ENCODE data around the gene SLC23A2.

Gene SLC23A2

GRCh38 chr20:5002077-5002413 is 735 bp upstream of the SLC23A2 start (continued):
- TF ChIP-seq PRDM10 (tag by site-specific recombination; IDR thresholded peaks at IDR 0.05) = peak; percentile 74
- TF ChIP-seq ZNF280D (tag by site-specific recombination; IDR thresholded peaks at IDR 0.05) = no peak
- no peak for TF ChIP-seq ZNF571 (tag by site-specific recombination; IDR thresholded peaks at IDR 0.05)
- TF ChIP-seq ZSCAN5A (tag by site-specific recombination; IDR thresholded peaks at IDR 0.05) = no peak
- 0 out of 2 replicates have a peak, but pooled peaks have one; percentile 7 for TF ChIP-seq ZNF394 (tag by site-specific recombination; IDR thresholded peaks at IDR 0.05; ENCODE audit: borderline replicate concordance)
- TF ChIP-seq ZBTB20 (tag by site-specific recombination; IDR thresholded peaks at IDR 0.05) = peak; percentile 82
- TF ChIP-seq ZNF585B (tag by site-specific recombination; IDR thresholded peaks at IDR 0.05) = no peak

GRCh38 chr20:5000263-5001173 is 792 bp downstream of the SLC23A2 start:
- H3K27ac ChIP-seq (ENCODE audit: extremely low read depth, low read depth, low read length) = peak overlapping the region; percentile 73; the same call in 1 of the 2 replicates
- no peak for TF ChIP-seq ZBTB11 (tag by site-specific recombination; conservative IDR thresholded peaks at IDR 0.05; ENCODE audit: low read depth)
- TF ChIP-seq ZNF416 (tag by site-specific recombination; IDR thresholded peaks at IDR 0.05) = no peak
- TF ChIP-seq PATZ1 (tag by site-specific recombination; IDR thresholded peaks at IDR 0.05) = peak; percentile 76
- TF ChIP-seq ZNF354C (tag by site-specific recombination; IDR thresholded peaks at IDR 0.05; ENCODE audit: borderline replicate concordance, low read depth) = no peak
- TF ChIP-seq KLF1 (tag by site-specific recombination; IDR thresholded peaks at IDR 0.05) = no peak
- TF ChIP-seq ZNF561 (tag by site-specific recombination; IDR thresholded peaks at IDR 0.05; ENCODE audit: borderline replicate concordance) = no peak
- TF ChIP-seq ZNF169 (tag by site-specific recombination; IDR thresholded peaks at IDR 0.05) = no peak
- no peak for TF ChIP-seq ZNF513 (tag by site-specific recombination; IDR thresholded peaks at IDR 0.05)
- no peak for TF ChIP-seq ZNF146 (tag by site-specific recombination; IDR thresholded peaks at IDR 0.05)
- TF ChIP-seq ZNF157 (tag by site-specific recombination; IDR thresholded peaks at IDR 0.05) = no peak
- no peak for TF ChIP-seq ZSCAN23 (tag by site-specific recombination; IDR thresholded peaks at IDR 0.05)
- no peak for TF ChIP-seq ZNF140 (tag by site-specific recombination; IDR thresholded peaks at IDR 0.05)

More at GRCh38 chr20:5000263-5001173, 792 bp downstream of the SLC23A2 start:
- peak overlapping the region; percentile 72 for H3K4me3 ChIP-seq (ENCODE audit: low read depth, low read length)
- H3K4me1 ChIP-seq (ENCODE audit: control insufficient read depth, insufficient read depth, low read length) = peaks cover 14% of the 10 kb centered on the region
- CTCF ChIA-PET = interaction anchor here (0.6 to 1.5 kb wide), 4 partner anchors 51 to 189 kb away, joined by 3 to 5 read pairs (median 3); no protein-coding TSS in a partner anchor
- POLR2A ChIA-PET = interaction anchor here (1.0 to 1.1 kb wide), 2 partner anchors 51 to 119 kb away, joined by 3 read pairs; partner anchors contain the start of gene PCNA
- no peaks in the 10 kb centered on the region for H3K36me3 ChIP-seq (ENCODE audit: control insufficient read depth in 2 of 2, insufficient read depth in 1 of 2, low read length in 2 of 2)
- H3K9me3 ChIP-seq (ENCODE audit: control insufficient read depth, insufficient read depth, low read depth, low read length) = no peaks in the 10 kb centered on the region

Data from HEK293 (cell line).